ENCODE results near the gene HEPHL1.
A peak's percentile ranks its signal among the peaks of the same experiment; 100 is the strongest.
"Not testable (repeated sequence)": the region's sequence is repeated elsewhere in the genome, so short reads cannot be mapped to it uniquely, and the experiment has no call there.

HEPHL1 gene

GRCh38 chr11:94084164-94084563 is 63.0 kb downstream of the HEPHL1 start:
- no peak for DNase-seq (ENCODE audit: low read depth in 3 of 3)

GRCh38 chr11:94088906-94089305 is 67.8 kb downstream of the HEPHL1 start:
- DNase-seq (ENCODE audit: low read depth in 3 of 3): no peak

- DNase-seq (ENCODE audit: low read depth in 3 of 3): no peak
Measured at GRCh38 chr11:94089341-94089740, 68.2 kb downstream of the HEPHL1 start.

GRCh38 chr11:94090401-94090800 is 69.2 kb downstream of the HEPHL1 start:
- no peak for DNase-seq (ENCODE audit: low read depth in 3 of 3)

GRCh38 chr11:94091091-94091490 is 69.9 kb downstream of the HEPHL1 start:
- no peak for DNase-seq (ENCODE audit: low read depth in 3 of 3)

- DNase-seq (ENCODE audit: low read depth in 3 of 3): no peak
Measured at GRCh38 chr11:94100253-94100652, 79.1 kb downstream of the HEPHL1 start.

GRCh38 chr11:94103471-94103870 is 82.3 kb downstream of the HEPHL1 start:
- no peak for DNase-seq (ENCODE audit: low read depth in 3 of 3)

GRCh38 chr11:94104734-94105133 is 83.6 kb downstream of the HEPHL1 start:
- no peak for DNase-seq (ENCODE audit: low read depth in 3 of 3)

GRCh38 chr11:94106716-94107115 is 85.6 kb downstream of the HEPHL1 start:
- no peak for DNase-seq (ENCODE audit: low read depth in 3 of 3)

- DNase-seq (ENCODE audit: low read depth in 3 of 3): no peak
Measured at GRCh38 chr11:94107363-94107762, 86.2 kb downstream of the HEPHL1 start.

GRCh38 chr11:94111241-94111640 is 90.1 kb downstream of the HEPHL1 start:
- DNase-seq (ENCODE audit: low read depth in 3 of 3): no peak

- DNase-seq (ENCODE audit: low read depth in 3 of 3): no peak
Measured at GRCh38 chr11:94111660-94112059, 90.5 kb downstream of the HEPHL1 start.

GRCh38 chr11:94112206-94112953 is 91.2 kb downstream of the HEPHL1 start:
- DNase-seq (ENCODE audit: low read depth in 3 of 3): no peak

- DNase-seq (ENCODE audit: low read depth in 3 of 3): no peak
Measured at GRCh38 chr11:94117197-94117574, 96.0 kb downstream of the HEPHL1 start.

- no peak for DNase-seq (ENCODE audit: low read depth in 3 of 3)
Measured at GRCh38 chr11:94117871-94118270, 96.7 kb downstream of the HEPHL1 start.

GRCh38 chr11:94119676-94120075 is 98.5 kb downstream of the HEPHL1 start:
- not testable (repeated sequence) for DNase-seq (ENCODE audit: low read depth in 3 of 3)

- not testable (repeated sequence) for DNase-seq (ENCODE audit: low read depth in 3 of 3)
Measured at GRCh38 chr11:94120516-94120915, 99.4 kb downstream of the HEPHL1 start.

GRCh38 chr11:94120946-94121345 is 99.8 kb downstream of the HEPHL1 start:
- no peak for DNase-seq (ENCODE audit: low read depth in 3 of 3)

- DNase-seq (ENCODE audit: low read depth in 3 of 3): no peak
Measured at GRCh38 chr11:94125407-94126115, 104.4 kb downstream of the HEPHL1 start.

GRCh38 chr11:94127638-94128037 is 106.5 kb downstream of the HEPHL1 start:
- no peak for DNase-seq (ENCODE audit: low read depth in 3 of 3)

GRCh38 chr11:94128291-94128745 is 107.2 kb downstream of the HEPHL1 start:
- DNase-seq (ENCODE audit: low read depth in 3 of 3): peak in 1 of 3 donors; percentile 32

- peak in 2 of 3 donors; percentile 49 to 67 for DNase-seq (ENCODE audit: low read depth in 3 of 3)
Measured at GRCh38 chr11:94128746-94129511, 107.8 kb downstream of the HEPHL1 start, which contains the start of gene PANX1. TSS of gene PANX1 (plus strand) at chr11:94128841. CDS start at chr11:94129313, 472 bp downstream.
